CD4-positive, alpha-beta T cell treated with Interleukin-15 for 1 hour (primary cell): ENCODE data around the gene PTN.
"Not testable (repeated sequence)": the region's sequence is repeated elsewhere in the genome, so short reads cannot be mapped to it uniquely, and the experiment has no call there.

Experiments used
- DNase-seq: peaks from one replicate; pipeline ENCODE4 v3.0.0-alpha.2; 2020

The PTN gene

GRCh38 chr7:137324796-137325696, 18.5 kb downstream of the PTN start:
- no peak for DNase-seq

DNA sequence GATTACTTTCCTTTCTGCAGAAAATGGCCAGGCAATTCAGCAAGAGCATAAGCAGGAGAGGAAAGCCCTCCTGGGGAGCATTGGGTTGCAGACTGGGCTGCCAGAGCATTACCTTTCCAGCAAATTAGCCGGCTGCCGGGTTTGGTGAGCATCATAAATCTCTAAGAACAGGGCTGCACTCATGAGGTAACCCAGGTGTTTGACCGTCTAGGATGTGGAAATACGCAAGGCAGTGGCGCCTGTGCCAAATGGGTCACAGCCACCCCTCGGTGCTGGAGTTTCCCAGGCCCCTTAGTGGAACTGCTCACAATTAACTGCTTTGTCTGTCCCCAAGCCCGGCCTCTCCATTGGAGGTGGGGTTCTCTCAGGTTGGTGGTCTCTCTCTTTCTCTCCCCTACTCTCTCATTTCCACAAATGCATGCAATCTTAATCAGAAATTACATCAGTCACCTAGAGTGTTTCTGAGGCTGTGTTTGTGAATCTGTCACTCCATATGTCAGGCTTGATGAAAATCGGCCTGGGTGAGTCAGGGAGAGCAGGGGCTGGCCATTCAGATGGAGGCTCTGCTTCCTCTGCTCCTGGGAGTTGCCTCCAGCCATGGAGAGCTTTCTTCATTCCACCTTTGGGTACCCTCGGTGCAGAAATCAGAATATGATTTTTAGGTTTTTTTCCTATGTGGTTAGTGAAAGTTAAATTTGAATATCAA, 26.7 kb downstream of the PTN start:
- DNase-seq = no peak

DNA sequence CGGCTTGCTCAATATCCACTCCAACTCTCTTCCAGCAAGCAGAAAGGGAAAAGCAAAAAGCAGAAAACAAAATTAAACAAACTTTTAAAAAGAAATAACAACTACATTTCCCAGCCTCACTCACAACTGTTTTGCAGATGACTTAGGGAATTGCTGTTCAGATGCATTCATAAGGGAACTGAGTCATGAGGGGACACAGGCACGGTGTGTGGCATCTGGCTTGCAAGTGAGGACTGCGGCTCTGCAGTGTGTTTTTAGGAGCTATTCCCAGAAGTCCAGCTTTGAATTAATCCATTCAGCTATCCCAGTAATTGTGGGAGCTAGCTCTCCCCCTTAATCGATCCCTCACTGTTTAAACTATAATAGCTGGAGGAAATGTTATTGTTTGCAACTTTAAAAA, 30.3 kb downstream of the PTN start:
- no peak for DNase-seq

DNA sequence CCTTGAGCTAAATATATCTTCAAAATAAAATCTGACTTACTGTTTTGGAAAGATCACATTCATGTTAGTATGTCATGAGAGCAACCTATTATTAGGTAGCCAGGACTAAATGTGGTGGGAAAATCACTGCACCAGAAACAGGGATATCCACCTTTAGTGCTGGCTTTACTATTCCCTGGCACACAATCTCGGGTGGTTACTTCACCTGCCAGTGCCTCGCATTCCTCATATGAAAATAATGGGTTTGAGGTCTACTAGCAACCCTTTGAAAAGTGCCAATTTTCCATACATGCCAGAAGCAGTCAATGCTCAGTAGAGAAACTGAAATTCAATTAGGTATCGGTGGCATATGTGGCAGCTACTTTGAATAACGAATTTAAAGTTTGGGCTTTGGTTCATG, 36.8 kb downstream of the PTN start:
- no peak for DNase-seq

DNA sequence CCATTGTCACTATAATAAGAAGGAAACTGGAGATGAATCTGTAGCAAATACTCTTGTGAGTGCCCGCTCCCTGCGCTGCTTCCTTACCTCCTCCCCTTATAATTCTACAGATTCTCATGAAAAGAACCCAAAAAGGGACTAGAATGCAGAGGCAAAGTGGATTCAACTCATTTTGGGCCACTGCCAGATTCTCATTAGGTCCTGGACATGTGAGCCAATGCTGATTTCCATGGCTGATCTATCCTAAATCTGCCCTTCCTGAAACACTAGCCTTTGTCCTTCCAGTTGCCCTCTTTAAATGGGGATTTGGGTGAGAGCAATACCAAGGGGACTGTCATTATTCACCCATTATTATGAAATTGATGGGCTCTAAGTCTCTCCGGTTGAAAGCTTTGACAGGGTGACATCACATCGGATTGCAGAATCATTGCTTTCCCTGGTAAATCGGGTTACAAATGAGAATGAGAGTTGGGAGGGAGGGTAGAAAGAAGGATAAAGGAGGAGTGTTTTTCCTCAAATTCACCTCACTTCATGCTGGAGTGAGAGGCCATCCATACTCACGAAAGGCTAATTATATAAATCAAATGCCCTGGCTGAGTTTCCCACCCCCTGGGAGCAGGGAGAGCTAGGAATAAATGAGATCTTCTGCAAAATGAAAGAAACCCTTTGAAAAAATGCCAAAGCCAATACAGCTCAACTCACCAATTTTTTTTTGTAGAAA, 37.5 kb downstream of the PTN start:
- DNase-seq = no peak

GRCh38 chr7:137304624-137305235, 38.8 kb downstream of the PTN start:
- DNase-seq = no peak

DNA sequence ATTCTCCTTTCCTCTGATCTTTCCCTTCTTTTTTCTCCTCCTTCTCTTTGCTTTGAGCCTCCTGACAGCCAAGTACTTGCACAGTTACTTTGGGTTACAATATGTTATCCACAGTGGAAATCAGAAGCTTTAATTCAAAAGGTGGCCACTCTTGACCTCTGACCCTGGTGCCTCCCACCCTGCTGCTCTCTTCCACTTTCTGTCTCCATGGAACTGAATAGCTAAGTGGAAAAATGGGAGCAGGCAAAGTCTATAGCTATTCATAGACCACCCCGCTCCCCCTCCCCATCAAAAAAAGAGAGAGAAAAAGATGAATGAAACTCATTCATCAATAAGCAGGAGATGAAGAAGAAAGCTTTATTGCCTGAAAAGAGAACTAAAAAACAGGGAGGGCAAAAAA, 39.4 kb downstream of the PTN start:
- no peak for DNase-seq

DNA sequence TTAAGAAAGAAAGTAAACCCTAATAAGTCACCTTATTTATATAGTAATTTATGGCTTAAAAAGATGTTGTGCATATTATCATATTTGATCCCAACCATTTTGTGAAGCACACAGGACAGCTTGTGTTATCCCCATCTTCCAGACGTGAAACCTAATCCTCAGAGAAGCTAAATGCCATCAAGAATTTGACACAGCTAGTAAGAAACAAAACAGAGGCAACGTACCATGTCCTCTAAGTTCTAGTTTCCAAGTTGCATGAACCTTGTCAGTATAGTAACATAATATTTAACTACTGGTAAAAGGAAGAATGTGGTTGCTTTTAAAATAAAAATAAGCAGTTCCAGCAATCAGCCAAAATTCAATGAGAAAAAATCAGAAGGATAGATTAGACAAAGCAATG, 41.5 kb downstream of the PTN start:
- DNase-seq = no peak

- DNase-seq = no peak
These were observed 45.1 kb downstream of the PTN start for GRCh38 chr7:137298464-137298794.

- no peak for DNase-seq
These were observed 45.7 kb downstream of the PTN start for GRCh38 chr7:137297551-137298463.

DNA sequence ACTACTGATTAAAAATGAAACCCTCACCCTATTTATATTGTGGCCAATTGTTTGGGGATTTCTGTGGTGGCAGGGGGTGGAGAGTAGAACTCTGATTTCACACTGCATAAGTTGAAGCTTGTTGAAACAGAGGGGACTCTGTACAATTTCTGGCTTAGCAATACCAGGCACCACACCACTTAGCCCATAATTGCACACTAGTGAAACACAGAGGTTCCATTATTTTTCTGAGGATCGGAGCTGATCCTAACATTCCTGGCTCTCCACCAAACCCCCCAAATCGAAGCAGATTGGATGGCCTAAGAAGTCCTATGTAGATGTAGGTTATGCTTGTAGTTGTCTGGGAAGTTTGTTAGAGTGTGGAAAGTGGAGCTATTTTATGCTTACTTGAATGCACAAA, 47.0 kb downstream of the PTN start:
- DNase-seq = no peak

DNA sequence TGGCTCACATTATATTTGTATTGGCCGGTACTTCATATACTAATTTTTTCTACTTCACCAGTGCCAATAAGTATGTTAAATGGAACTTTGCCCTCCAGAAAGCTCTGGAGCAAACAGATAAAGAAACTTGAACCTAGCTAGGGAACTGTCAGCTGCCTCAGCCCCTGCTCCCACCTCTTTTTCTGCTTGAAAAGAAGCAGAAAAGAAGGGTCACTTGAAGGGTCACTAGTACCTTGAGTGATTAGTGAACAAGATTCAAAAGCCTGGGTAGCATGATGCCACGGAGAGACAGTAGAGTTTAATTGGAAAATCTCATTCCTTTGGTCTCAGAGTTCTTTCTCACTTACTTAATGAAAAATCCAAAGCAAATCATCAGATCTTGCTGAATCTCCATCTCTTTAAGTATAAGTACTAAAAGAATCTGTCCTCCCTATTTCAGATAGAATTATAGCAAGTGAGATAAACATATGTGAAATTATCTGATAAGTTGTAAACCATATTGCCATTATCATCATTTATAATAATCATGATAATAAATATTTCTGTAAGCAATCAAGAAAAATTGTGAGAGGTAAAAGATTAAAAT, 47.7 kb downstream of the PTN start:
- DNase-seq = no peak

GRCh38 chr7:137289101-137289500, 54.4 kb downstream of the PTN start:
- DNase-seq = no peak

DNA sequence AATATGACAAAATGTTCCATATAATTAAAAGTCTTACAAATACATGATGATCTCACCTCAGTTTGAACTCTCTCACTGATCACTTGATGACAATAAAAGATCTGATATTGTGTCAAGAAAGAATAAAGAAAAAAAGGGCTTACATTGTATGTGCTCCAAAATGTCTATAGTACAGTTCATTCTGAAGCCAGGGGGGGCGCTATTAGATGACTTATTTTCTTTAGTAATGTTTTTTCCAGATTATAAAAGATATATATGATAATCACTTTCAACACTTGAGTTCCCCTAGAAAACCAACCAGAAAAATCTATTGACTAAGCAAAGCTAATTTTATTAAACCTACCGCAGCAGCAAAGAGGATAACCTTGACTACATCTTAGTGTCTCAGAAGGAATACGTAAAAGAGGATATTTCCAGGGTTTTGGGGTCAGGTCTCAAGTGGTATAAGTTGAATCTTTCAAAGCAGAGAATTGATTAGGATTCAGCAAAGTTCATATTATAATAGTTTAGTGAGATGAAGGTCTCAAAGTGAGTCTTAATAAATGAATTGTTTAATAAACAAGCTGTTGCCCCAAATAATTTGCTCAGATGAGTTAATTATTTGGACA, 55.8 kb downstream of the PTN start:
- no peak for DNase-seq

DNA sequence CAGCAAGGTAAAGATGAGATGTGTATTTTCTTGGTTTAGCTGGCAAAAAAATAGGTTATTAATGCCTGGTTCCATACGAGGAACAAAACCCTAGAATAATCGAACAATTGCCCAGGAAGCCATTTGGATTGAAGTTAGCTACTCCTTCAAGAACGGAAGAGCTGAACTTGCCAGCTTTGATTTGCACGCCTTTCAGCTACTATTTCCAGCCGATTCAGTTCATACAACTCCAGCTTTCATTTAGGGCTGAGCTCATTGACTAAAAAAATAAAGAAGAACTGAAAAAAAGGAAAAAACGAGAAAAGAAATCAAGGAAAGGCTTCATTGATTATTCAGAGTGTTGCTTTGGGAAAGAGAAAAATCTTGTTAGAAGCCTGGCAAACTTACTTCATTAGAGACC, 60.4 kb downstream of the PTN start:
- DNase-seq = no peak

GRCh38 chr7:137282043-137282442, 61.5 kb downstream of the PTN start:
- no peak for DNase-seq

GRCh38 chr7:137276189-137276588, 67.3 kb downstream of the PTN start:
- DNase-seq = no peak

- no peak for DNase-seq
These were observed 71.3 kb downstream of the PTN start for GRCh38 chr7:137272249-137272648.

DNA sequence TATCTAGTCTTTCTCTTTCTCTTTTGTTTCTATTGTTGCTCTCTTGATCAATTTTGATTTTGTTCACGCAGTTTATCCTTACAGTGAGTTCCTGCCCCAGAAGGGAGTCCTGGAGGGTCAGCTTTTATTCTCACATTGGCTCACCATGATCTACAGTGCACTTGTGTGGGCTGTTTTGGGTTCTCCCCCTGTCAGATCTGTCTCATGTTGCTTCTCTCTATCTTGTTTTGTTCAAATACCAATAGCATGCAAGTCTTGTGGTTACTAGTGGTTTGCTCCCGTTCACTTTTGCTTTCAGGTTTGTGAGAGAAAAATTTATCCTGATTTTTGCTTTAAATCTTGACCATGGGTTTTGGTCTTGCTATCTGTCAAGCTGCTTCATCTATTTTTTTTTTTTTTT, 74.3 kb downstream of the PTN start:
- DNase-seq = no peak

DNA sequence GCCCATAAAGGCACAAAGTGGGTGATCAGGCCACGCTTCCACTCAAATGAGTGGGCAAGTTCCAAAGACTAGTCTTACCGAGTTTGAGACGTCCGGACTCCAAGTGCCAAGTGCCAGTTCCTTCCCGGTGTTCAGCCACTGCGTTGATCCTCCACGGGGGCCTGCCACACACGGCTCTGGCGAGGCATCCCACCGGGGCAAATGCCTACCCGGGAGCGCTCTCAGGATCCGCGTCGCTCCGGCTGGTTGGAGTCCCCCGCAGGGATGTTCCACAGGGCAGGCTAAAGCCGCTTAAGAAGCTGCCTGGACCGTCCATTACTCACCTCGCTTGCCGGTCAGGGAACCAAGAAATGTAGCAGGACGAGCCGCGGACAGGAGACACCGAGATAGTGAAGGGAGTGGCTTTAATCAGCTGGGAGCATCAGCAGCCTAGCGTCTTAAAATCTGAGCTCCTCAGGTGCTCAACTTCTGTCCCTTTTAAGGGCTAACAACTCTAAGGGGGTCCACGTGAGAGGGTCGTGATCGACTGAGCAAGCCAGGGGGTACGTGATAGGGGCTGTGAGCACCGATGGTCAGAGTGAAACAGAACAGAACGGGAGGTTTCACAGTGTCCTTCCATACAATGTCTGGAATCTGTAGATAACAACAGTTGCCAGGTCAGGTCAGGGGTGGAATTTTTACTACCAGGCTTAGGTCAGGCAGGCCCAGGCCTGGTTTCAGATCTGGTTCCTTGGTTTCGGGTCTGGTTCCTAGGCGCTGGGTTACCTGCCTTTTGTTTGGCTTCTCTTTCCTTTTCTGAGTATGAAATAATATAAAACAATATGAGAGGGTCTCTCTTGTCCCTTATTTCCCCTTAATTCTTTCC, 75.3 kb downstream of the PTN start:
- DNase-seq = not testable (repeated sequence)
